Esophagus squamous epithelium (tissue), 5 donors: Measurements from ENCODE around the gene PDGFB. TPM values are rescaled to one million over a fixed set of nuclear protein-coding genes. Genes with fewer than 3 reads are reported as not detected.
A peak's percentile ranks its signal among the peaks of the same experiment; 100 is the strongest.

Experiments used
- DNase-seq: peaks from one replicate; lab custom pipeline; 2025; lab: John Stamatoyannopoulos, UW
- H3K27ac ChIP-seq, 4 donors: fragments of 200-600 bp; sonication (generic); one replicate each; pipeline ENCODE4 v1.5.1; 2016 to 2019; ENCODE audit warnings: mild to moderate bottlenecking in 1 of 4
- H3K27me3 ChIP-seq, 4 donors: fragments of 200-600 bp; sonication (generic); 1 replicate in 3 of 4; 2 replicates in 1 of 4; pipeline versions ENCODE4 v1.5.1 to v1.6.0; 2017 to 2021; ENCODE audit warnings: antibody characterized with exemption in 1 of 4
- H3K36me3 ChIP-seq, 3 donors: fragments of 200-600 bp; sonication (generic); one replicate each; pipeline ENCODE4 v1.5.1; 2016 to 2019
- H3K4me1 ChIP-seq, 3 donors: fragments of 200-600 bp; sonication (generic); one replicate each; pipeline ENCODE4 v1.5.1; 2017 to 2019
- H3K4me3 ChIP-seq, 4 donors: fragments of 200-600 bp; sonication (generic); 1 replicate in 3 of 4; 2 replicates in 1 of 4; pipeline ENCODE4 v1.5.1; 2016 to 2019; ENCODE audit warnings: mild to moderate bottlenecking in 2 of 4, moderate library complexity in 1 of 4
- H3K9me3 ChIP-seq, 3 donors: fragments of 200-600 bp; sonication (generic); one replicate each; pipeline ENCODE4 v1.5.1; 2016 to 2019
- POLR2A ChIP-seq, 4 donors: fragments of 450-650 bp; IDR thresholded peaks; one replicate each; pipeline ENCODE4 v1.6.1; 2017; ENCODE audit warnings: antibody characterized with exemption in 4 of 4, mild to moderate bottlenecking in 4 of 4, moderate library complexity in 3 of 4
- WGBS, 2 donors: methylation state at CpG; one replicate each; pipeline ENCODE4 v1.1.5; 2018; 5-methylcytosine and 5-hydroxymethylcytosine counted together
- intact Hi-C: fragments of 100-400 bp; cut with DNase I; formaldehyde crosslinking; loops from one replicate; pipeline ENCODE4 v1.15.0; 2022
- total RNA-seq, 4 donors: library from RNA; depleted of rRNA; stranded (reverse); fragments of >200 nt; gene quantifications; one replicate each; pipeline ENCODE4 v1.1.0, GENCODE V29; 2016
- TF ChIP-seq, protein P1 (sequence below), 6 experiments: fragments of 450-650 bp in 4 of 6; fragments of 200-600 bp in 2 of 6; sonication (generic) in 2 of 6; IDR thresholded peaks; one replicate each; pipeline ENCODE4 v1.5.1; 2016 to 2019; ENCODE audit warnings: antibody characterized with exemption in 6 of 6, mild to moderate bottlenecking in 4 of 6, moderate library complexity in 4 of 6
- donor health status: DM: yes; HTN: yes; CAD: no.

The PDGFB gene
- total RNA-seq, 4 donors from 2014 or later = 1.2 to 6.3 (median 3.7) TPM

DNA sequence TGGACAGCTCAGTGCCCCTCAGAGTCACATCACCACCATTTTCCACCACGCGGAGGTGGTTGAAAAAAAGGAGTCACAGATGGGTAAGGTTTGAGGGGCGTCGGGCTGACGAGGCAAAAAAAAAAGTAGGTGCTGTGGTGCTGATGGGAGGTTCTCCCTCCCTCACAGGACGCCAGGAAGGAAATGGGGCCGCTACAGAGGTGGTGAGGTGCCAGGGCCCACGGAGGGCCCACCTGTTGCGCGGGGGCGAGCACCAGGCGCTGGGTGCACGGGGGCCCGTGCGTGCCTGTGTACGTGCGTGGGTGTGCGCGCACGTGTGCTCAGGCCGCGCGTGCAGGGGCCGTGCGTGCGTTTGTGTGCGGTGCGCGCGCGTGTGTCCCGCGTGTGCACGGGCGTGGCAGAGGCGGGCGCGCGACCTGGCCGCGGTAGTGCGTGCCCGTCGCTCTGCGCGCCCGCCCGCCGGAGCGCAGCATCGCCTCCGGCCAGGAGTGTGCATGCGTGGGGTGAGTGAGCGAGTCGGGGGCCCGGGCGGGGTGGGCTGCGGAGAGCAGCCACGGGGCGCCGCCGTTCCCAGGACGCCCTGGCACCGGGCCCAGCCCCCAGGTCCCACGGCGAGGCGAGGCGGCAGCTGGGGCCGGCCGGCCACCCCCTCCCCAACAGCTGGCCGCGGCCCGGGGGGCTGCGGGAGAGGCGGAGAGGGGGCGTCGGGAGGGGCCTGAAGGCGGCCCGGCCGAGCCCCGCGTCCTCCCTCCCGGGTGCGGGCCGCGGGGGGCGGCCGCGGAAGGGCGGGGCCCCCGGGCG, 2.8 kb downstream of the PDGFB start:
- H3K4me3 ChIP-seq = peak overlapping the region; percentile 41 to 73 (median 52)
- no peak for DNase-seq
- peak overlapping the region; percentile 72 to 90 (median 82) for H3K27ac ChIP-seq
- intact Hi-C loops = no loop called here
- no peaks in the 10 kb centered on the region for H3K9me3 ChIP-seq
- WGBS, 2 donors = 2 to 13% methylated on average over 12 to 30 of the region's 92 CpGs
- no peak for TF ChIP-seq POLR2A (IDR thresholded peaks at IDR 0.05)
- TF ChIP-seq, protein P1, sequence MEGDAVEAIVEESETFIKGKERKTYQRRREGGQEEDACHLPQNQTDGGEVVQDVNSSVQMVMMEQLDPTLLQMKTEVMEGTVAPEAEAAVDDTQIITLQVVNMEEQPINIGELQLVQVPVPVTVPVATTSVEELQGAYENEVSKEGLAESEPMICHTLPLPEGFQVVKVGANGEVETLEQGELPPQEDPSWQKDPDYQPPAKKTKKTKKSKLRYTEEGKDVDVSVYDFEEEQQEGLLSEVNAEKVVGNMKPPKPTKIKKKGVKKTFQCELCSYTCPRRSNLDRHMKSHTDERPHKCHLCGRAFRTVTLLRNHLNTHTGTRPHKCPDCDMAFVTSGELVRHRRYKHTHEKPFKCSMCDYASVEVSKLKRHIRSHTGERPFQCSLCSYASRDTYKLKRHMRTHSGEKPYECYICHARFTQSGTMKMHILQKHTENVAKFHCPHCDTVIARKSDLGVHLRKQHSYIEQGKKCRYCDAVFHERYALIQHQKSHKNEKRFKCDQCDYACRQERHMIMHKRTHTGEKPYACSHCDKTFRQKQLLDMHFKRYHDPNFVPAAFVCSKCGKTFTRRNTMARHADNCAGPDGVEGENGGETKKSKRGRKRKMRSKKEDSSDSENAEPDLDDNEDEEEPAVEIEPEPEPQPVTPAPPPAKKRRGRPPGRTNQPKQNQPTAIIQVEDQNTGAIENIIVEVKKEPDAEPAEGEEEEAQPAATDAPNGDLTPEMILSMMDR (IDR thresholded peaks at IDR 0.05) = no peak
- H3K4me1 ChIP-seq = peaks cover 60 to 92% (median 71%) of the 10 kb centered on the region in 3 donors
- peaks cover 0 to 80% (median 3%) of the 10 kb centered on the region in 4 donors for H3K27me3 ChIP-seq
- no peaks in the 10 kb centered on the region for H3K36me3 ChIP-seq

DNA sequence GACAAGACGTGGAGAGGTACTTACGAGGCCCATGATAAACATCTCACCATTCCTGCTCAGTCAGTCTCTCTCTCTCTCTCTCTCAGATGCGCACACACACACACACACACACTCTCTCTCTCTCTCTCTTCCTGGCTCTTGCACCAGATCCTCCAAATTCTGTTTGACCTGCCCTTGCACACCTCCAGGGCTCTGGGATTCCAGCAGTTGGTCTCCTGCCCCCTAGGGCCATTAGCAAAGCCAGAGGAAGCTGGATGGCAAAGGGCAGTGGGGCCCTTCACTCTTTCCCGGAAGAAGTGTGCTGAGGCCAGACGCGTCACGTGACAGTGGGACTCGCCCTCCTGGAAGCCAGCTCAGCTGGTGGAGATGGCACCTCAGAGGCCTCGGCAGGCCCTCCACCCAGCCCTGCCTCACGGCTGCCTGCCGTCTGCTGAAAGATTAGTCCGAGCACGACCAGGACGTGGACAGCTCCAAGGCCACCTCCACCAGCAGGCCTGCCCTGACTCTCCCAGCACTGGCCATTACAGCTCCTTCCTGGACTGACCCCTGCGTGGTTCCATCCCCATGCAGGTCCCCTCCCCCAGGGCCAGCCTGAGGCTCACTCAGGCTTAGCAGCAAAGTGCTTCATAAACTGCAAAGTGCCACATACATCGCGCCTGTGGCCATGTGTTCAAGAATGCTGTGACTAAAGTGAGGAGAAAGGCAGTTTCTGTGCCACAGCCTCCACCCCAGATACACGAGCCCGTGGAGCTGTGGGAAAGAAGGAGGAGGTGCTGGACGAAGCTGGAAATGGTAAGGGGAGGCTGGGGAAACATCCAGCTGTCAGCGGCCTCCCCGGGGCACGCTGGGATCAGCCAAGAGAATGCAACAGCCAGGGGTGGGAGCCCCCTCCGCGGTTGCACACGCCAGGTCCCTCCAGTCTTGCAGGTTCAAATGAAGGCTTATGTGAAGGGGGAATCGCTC, 3.7 kb downstream of the PDGFB start:
- no peak for TF ChIP-seq POLR2A (IDR thresholded peaks at IDR 0.05)
- TF ChIP-seq, protein P1 (IDR thresholded peaks at IDR 0.05) = peak in 1 of 6 experiments; percentile 10
- intact Hi-C loops = no loop called here
- H3K9me3 ChIP-seq = no peaks in the 10 kb centered on the region
- H3K36me3 ChIP-seq = no peaks in the 10 kb centered on the region
- peak overlapping the region; percentile 72 to 90 (median 82) for H3K27ac ChIP-seq
- peak overlapping the region; percentile 41 to 73 (median 52) for H3K4me3 ChIP-seq
- peaks cover 0 to 80% (median 1%) of the 10 kb centered on the region in 4 donors for H3K27me3 ChIP-seq
- DNase-seq = no peak
- 14 to 16% methylated on average over 6 to 14 of the region's 27 CpGs for WGBS, 2 donors
- H3K4me1 ChIP-seq = peaks cover 69 to 100% (median 80%) of the 10 kb centered on the region in 3 donors

DNA sequence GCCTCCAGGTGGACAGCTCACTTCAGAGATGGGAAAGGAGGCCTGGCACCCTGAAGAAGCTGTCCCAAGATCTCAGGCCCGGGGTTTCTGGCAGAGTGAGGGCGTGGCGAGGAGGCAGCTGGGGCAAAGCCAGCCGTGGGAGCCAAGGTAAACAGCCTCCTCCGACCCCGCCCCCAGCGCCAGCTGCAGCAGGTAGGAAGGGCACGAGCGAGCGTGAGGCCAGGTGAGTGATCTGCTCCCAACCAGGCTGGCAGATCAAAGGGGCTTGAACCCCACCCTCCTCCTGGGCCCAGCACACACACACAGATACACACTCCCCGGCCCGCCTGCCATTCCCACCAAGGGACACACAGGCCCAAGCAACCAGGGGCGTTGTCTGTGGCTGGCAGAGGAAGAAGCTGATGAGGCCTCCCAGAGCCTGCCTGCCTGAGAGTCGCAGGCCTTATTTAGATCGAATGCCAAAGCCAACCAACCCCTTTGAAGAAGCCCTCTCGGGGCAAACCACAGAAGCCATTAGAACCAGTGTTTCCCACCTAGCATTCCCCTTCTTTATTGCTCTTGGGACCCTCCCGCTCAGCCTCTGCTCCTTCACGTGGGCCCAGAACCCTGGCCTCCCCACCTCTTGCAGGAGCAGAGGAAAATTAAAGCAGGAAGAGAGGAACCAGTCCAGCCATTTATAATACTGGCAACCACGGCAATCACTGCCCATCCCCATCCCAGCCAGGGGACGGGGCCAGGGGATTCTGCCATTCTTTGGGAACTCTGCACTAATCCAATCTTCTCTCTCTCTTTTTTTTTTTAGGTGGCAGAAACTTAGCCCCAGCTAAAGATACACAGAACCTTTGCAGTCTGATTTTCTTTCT, 5.0 kb downstream of the PDGFB start:
- H3K4me1 ChIP-seq = peaks cover 82 to 100% (median 90%) of the 10 kb centered on the region in 3 donors
- peaks cover 0 to 80% (median 1%) of the 10 kb centered on the region in 4 donors for H3K27me3 ChIP-seq
- no peaks in the 10 kb centered on the region for H3K9me3 ChIP-seq
- DNase-seq = no peak
- 23 to 39% methylated on average over 6 to 16 of the region's 20 CpGs for WGBS, 2 donors
- intact Hi-C loops = no loop called here
- peak overlapping the region; percentile 72 to 90 (median 82) for H3K27ac ChIP-seq
- peak overlapping the region in 3 of 4 donors; percentile 46 to 73 (median 59) for H3K4me3 ChIP-seq
- TF ChIP-seq, protein P1 (IDR thresholded peaks at IDR 0.05) = no peak
- peak in 1 of 4 donors; percentile 24 for TF ChIP-seq POLR2A (IDR thresholded peaks at IDR 0.05)
- no peaks in the 10 kb centered on the region for H3K36me3 ChIP-seq

DNA sequence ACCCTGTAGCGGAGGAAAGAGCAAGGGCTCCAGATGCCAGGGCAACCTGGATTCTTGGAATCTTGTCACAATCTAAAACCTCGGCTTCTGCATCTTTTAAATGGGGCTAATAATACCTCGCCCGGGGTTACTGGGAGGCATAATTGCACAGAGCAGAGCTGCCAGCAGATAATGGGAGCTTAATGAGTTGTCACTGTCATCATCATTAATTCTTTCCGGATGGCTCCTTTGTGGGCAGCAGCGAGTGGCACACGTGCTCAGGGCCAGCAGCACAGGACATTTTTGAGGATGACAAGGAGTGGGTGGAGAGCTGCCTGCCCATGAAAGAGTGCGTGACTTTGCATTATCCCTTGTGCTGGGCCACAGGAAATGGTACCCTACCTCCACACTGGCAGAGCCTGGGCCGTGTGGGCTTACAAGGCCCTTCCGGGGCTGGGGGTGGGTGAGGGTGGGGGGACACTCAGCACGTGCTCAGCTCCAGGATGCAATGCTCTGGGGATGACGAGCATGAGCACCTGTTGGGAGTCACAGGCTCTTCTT, 5.7 kb downstream of the PDGFB start:
- no peak overlapping the region for H3K4me3 ChIP-seq
- peaks cover 0 to 80% (median 1%) of the 10 kb centered on the region in 4 donors for H3K27me3 ChIP-seq
- intact Hi-C loops = no loop called here

More for the DNA sequence above, 5.7 kb downstream of the PDGFB start:
- WGBS, 2 donors = 49 to 67% methylated on average over 7 to 8 of the region's 12 CpGs
- no peaks in the 10 kb centered on the region for H3K9me3 ChIP-seq
- peaks cover 80 to 100% (median 84%) of the 10 kb centered on the region in 3 donors for H3K4me1 ChIP-seq
- H3K27ac ChIP-seq = peak overlapping the region; percentile 72 to 90 (median 82)
- TF ChIP-seq, protein P1 (IDR thresholded peaks at IDR 0.05) = no peak
- TF ChIP-seq POLR2A (IDR thresholded peaks at IDR 0.05) = no peak
- no peak for DNase-seq
- no peaks in the 10 kb centered on the region for H3K36me3 ChIP-seq
